Keratinocyte (primary cell): Measurements from ENCODE around the gene FIBP.

Experiments
- EZH2 ChIP-seq: IDR thresholded peaks from one replicate; pipeline ENCODE4 v1.6.1; 2012; ENCODE audit warnings: inconsistent platforms, mild to moderate bottlenecking, low read length, moderate library complexity
- TF ChIP-seq, protein P1 (sequence below), 3 experiments: IDR thresholded peaks in 1 of 3; conservative IDR thresholded peaks in 1 of 3; optimal IDR thresholded peaks in 1 of 3; 2 replicates in 2 of 3; 3 replicates in 1 of 3; pipeline versions ENCODE3 to v1.5.1; 2011; ENCODE audit warnings: low read length in 3 of 3, mild to moderate bottlenecking in 3 of 3, moderate library complexity in 2 of 3, control low read depth in 1 of 3, inconsistent platforms in 1 of 3; ENCODE audit not compliant: insufficient read depth in 2 of 3; ENCODE audit errors: extremely low read depth in 1 of 3

DNA sequence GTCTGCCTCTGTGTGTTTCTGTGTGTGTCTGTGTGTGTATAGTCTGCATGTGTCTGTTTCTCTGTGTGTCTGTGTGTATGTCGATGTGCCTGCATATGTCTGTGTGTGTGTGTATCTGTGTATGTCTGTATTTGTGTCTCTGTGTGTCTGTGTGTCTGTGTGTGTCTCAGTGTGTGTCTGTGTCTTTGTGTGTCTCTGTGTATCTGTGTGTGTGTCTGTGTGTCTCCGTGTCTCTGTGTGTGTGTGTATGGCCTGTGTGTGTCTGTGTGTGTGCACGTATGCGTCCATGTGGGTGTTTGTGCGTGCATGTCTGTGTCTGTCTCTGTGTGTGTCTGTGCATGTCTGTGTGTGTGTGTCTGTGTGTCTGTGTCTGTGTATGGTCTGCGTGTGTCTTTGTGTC lies 54.1 kb downstream of the FIBP start:
- TF ChIP-seq, protein P1, sequence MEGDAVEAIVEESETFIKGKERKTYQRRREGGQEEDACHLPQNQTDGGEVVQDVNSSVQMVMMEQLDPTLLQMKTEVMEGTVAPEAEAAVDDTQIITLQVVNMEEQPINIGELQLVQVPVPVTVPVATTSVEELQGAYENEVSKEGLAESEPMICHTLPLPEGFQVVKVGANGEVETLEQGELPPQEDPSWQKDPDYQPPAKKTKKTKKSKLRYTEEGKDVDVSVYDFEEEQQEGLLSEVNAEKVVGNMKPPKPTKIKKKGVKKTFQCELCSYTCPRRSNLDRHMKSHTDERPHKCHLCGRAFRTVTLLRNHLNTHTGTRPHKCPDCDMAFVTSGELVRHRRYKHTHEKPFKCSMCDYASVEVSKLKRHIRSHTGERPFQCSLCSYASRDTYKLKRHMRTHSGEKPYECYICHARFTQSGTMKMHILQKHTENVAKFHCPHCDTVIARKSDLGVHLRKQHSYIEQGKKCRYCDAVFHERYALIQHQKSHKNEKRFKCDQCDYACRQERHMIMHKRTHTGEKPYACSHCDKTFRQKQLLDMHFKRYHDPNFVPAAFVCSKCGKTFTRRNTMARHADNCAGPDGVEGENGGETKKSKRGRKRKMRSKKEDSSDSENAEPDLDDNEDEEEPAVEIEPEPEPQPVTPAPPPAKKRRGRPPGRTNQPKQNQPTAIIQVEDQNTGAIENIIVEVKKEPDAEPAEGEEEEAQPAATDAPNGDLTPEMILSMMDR (optimal IDR thresholded peaks at IDR 0.05 in 1 of 3, IDR thresholded peaks at IDR 0.05 in 1 of 3, conservative IDR thresholded peaks at IDR 0.05 in 1 of 3; ENCODE audit: extremely low read depth in 1 of 3, insufficient read depth in 2 of 3, low read length in 3 of 3): no peak
- TF ChIP-seq EZH2: no peak
